HG02852 (cell line): ENCODE data around the gene CXCL8.
"Not testable (repeated sequence)": the region's sequence is repeated elsewhere in the genome, so short reads cannot be mapped to it uniquely, and the experiment has no call there.

Source experiments
- ATAC-seq: cut with Tn5 transposase; IDR thresholded peaks from one replicate; pipeline ENCODE4 v1.9.1; 2021; ENCODE audit warnings: mild to moderate bottlenecking, moderate library complexity; ENCODE audit not compliant: unreplicated experiment

CXCL8 gene

GRCh38 chr4:73743281-73743680, 2.9 kb downstream of the CXCL8 start:
- ATAC-seq = no peak

GRCh38 chr4:73743795-73744194, 3.4 kb downstream of the CXCL8 start:
- no peak for ATAC-seq

GRCh38 chr4:73744203-73744602, 3.8 kb downstream of the CXCL8 start:
- ATAC-seq = no peak

GRCh38 chr4:73750730-73751129, 10.4 kb downstream of the CXCL8 start:
- no peak for ATAC-seq

GRCh38 chr4:73751166-73751565, 10.8 kb downstream of the CXCL8 start:
- ATAC-seq = peak; percentile 69

GRCh38 chr4:73751830-73752229, 11.5 kb downstream of the CXCL8 start:
- ATAC-seq = no peak

- ATAC-seq = no peak
Observed at GRCh38 chr4:73752424-73752823, 12.1 kb downstream of the CXCL8 start.

- no peak for ATAC-seq
Observed at GRCh38 chr4:73753215-73753614, 12.8 kb downstream of the CXCL8 start.

GRCh38 chr4:73754934-73755333, 14.6 kb downstream of the CXCL8 start:
- no peak for ATAC-seq

- no peak for ATAC-seq
Observed at GRCh38 chr4:73759357-73759756, 19.0 kb downstream of the CXCL8 start.

- ATAC-seq = no peak
Observed at GRCh38 chr4:73761856-73762255, 21.5 kb downstream of the CXCL8 start.

GRCh38 chr4:73762409-73762808, 22.0 kb downstream of the CXCL8 start:
- no peak for ATAC-seq

GRCh38 chr4:73763877-73764276, 23.5 kb downstream of the CXCL8 start:
- ATAC-seq = no peak

- ATAC-seq = no peak
Observed at GRCh38 chr4:73764513-73764912, 24.1 kb downstream of the CXCL8 start.

- no peak for ATAC-seq
Observed at GRCh38 chr4:73765296-73765695, 24.9 kb downstream of the CXCL8 start.

- ATAC-seq = no peak
Observed at GRCh38 chr4:73770917-73771316, 30.5 kb downstream of the CXCL8 start.

GRCh38 chr4:73772363-73772762, 32.0 kb downstream of the CXCL8 start:
- ATAC-seq = no peak

- not testable (repeated sequence) for ATAC-seq
Observed at GRCh38 chr4:73774406-73774805, 34.0 kb downstream of the CXCL8 start.

GRCh38 chr4:73776321-73776729, 36.0 kb downstream of the CXCL8 start:
- ATAC-seq = no peak

GRCh38 chr4:73777612-73778011, 37.2 kb downstream of the CXCL8 start:
- ATAC-seq = no peak

GRCh38 chr4:73780243-73780642, 39.9 kb downstream of the CXCL8 start:
- no peak for ATAC-seq

- ATAC-seq = no peak
Observed at GRCh38 chr4:73780834-73781233, 40.5 kb downstream of the CXCL8 start.

- ATAC-seq = no peak
Observed at GRCh38 chr4:73788411-73788810, 48.0 kb downstream of the CXCL8 start.
